Measurements from ENCODE around the gene PARD3. TPM values are rescaled to one million over a fixed set of nuclear protein-coding genes. Genes with fewer than 3 reads are reported as not detected.
A peak's percentile ranks its signal among the peaks of the same experiment; 100 is the strongest.

The PARD3 gene
- 10 to 100 TPM; 19.1 to 27.8 (median 22.0) TPM for total RNA-seq
- long read RNA-seq, partial matches to known transcripts, result 2 of 3 reads
- long read RNA-seq, other reads (novel, unspliced or antisense), result 1 of 3 reads

DNA sequence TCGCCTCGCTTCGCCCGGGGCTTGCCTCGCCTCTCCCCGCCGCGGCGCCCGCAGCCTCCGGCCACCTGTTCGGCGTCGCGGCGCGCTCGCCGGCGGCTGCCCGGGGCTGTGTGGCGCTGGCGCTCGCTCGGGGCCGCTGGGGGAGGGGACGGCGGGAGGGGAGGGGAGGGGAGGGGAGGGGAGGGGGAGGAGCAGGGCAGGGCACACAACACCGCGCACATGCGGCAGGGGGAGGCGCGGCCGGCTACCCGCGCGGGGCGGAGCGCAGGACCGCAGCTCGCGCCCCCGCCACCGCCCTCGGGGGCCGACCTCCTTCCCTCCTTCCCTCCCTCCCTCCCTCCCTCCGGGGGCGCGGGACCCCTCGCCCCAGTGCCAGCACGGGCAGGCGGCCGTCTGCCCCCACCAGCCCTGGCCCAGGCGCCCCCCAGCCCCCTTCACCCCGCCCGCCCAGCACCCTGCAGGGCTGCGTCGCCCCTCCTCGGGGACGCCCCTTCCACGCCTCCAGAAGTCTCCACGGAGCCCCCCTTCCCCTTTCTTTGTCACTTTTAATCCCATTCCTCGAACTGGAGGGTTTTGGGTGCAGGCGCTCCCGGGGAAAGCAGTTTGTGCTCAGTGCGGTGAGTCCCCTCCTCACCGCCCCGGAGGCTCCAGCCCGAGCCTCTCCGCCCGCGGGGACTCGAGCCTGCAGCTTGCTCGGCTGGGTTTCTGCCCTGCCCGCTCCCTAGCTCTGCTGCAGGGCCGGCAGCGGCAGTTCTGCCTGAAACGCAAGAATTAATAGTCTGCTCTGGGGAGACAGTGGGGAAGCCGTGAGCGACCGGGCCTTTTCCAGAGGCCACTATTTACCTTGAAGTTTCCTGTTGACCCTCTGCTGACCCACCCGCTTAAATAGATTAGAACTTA lies at the start of gene PARD3:
TSS of gene PARD3 (minus strand) at position 112 of the 900 bp plus-strand sequence. CDS start 301 bp downstream, outside the sequence.
- H3K27ac ChIP-seq, result peak within 1 kb of the TSS; percentile 69 to 87 (median 76)
- H3K27me3 ChIP-seq, result no peaks in the 10 kb centered on the region
- WGBS (ENCODE audit: insufficient coverage, low coverage, low lambda C conversion rate, missing lambda C conversion rate), result 0% methylated on average over 13 of the region's 82 CpGs
- no peaks in the 10 kb centered on the region for H3K9me3 ChIP-seq
- DNase-seq (peak; percentile 79 to 80 (median 80)), ATAC-seq (peak; percentile 74 to 86 (median 82))
- intact Hi-C loops (cut with DNase I), result loop anchor here (10.0 kb wide), 1 partner anchor 91 kb away; no protein-coding TSS in a partner anchor
- peaks cover 0 to 21% (median 4%) of the 10 kb centered on the region in 4 donors for H3K4me1 ChIP-seq
- no peaks in the 10 kb centered on the region for H3K36me3 ChIP-seq
- peak within 1 kb of the TSS; percentile 90 to 96 (median 95) for H3K4me3 ChIP-seq
- TF ChIP-seq, protein P1, sequence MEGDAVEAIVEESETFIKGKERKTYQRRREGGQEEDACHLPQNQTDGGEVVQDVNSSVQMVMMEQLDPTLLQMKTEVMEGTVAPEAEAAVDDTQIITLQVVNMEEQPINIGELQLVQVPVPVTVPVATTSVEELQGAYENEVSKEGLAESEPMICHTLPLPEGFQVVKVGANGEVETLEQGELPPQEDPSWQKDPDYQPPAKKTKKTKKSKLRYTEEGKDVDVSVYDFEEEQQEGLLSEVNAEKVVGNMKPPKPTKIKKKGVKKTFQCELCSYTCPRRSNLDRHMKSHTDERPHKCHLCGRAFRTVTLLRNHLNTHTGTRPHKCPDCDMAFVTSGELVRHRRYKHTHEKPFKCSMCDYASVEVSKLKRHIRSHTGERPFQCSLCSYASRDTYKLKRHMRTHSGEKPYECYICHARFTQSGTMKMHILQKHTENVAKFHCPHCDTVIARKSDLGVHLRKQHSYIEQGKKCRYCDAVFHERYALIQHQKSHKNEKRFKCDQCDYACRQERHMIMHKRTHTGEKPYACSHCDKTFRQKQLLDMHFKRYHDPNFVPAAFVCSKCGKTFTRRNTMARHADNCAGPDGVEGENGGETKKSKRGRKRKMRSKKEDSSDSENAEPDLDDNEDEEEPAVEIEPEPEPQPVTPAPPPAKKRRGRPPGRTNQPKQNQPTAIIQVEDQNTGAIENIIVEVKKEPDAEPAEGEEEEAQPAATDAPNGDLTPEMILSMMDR (IDR thresholded peaks at IDR 0.05), result no peak
- peak; percentile 15 for TF ChIP-seq POLR2A (IDR thresholded peaks at IDR 0.05)

DNA sequence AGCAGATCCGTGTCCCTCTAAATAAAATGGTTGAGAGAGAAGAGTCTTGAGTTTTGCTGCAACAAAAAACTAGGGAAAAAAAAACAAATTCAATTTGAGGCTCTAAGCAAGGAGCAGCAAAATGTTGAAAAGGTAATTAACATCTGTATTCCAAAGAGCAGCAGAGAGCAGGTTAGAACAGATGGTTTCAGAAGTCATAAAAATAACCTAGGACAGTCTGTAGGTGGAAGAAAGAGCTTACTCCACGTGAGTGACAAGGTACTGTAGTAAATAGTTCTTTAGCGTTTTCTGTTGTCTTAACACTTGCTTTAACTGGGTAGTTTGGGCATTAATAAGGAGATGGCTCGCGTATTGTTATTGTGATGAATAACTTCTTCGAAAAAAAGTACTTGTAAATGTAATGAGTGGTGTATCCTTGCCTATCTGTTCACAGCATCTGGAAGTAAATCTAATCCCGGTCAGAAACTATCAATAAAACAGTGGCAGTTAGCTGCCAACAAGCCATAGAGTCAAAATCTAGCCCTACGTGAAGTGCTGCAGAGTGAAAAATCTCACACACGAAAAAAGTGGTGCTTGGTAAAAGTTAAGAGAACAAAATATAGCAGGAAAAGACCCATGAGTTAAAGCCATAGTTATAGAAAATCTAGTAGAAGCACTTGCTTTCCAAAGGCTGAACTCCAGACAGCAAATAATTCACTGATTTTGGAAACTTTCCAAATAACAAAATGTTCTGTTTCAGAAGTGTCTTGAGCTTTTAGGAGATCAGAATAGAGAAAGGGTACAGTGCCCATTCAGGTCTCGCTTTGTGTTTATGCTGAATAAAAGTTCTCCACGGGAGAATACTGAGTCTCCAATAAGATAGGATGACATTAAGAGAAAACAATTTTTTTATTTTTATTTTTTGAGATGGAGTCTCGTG lies 49.3 kb upstream of the PARD3 start:
- DNase-seq, result no peak
- no peak for TF ChIP-seq POLR2A (IDR thresholded peaks at IDR 0.05)
- TF ChIP-seq, protein P1 (IDR thresholded peaks at IDR 0.05), result no peak
- Histone ChIP-seq H3K4me3 (no peak overlapping the region), H3K27ac (no peak overlapping the region), H3K4me1 (peaks cover 0 to 3% (median 0%) of the 10 kb centered on the region in 4 donors), H3K27me3 (no peaks in the 10 kb centered on the region), H3K36me3 (no peaks in the 10 kb centered on the region), H3K9me3 (no peaks in the 10 kb centered on the region)
- intact Hi-C loops (cut with DNase I), result no loop called here
- WGBS (ENCODE audit: insufficient coverage, low coverage, low lambda C conversion rate, missing lambda C conversion rate), result 52% methylated on average over 12 of the region's 12 CpGs
- no peak for ATAC-seq

DNA sequence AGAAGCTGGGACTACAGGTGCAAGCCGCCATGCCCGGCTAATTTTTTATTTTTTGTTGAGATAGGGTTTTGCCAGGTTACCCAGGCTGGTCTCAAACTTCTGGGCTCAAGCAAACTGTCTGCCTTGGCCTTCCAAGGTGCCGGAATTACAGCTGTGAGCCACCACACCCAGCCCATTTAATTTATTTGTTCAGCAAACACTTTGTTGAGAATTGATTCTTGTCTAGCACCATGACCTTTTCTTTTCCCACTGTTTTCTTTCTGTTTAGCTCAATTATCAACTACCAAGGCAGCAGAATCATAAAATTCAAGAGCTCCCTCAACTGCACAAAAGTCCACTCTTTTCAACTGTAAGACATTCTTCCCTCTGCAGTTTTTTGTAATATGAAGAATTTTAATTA lies 47.8 kb upstream of the PARD3 start:
- intact Hi-C loops (cut with DNase I), result no loop called here
- no peak for ATAC-seq
- H3K27me3 ChIP-seq, result no peaks in the 10 kb centered on the region
- H3K36me3 ChIP-seq, result no peaks in the 10 kb centered on the region
- no peak for DNase-seq
- no peak overlapping the region for H3K4me3 ChIP-seq
- H3K27ac ChIP-seq, result no peak overlapping the region
- no peak for TF ChIP-seq POLR2A (IDR thresholded peaks at IDR 0.05)
- TF ChIP-seq, protein P1 (IDR thresholded peaks at IDR 0.05), result no peak
- 60% methylated on average over 1 of the region's 3 CpGs for WGBS (ENCODE audit: insufficient coverage, low coverage, low lambda C conversion rate, missing lambda C conversion rate)
- peaks cover 0 to 3% (median 0%) of the 10 kb centered on the region in 4 donors for H3K4me1 ChIP-seq
- no peaks in the 10 kb centered on the region for H3K9me3 ChIP-seq

DNA sequence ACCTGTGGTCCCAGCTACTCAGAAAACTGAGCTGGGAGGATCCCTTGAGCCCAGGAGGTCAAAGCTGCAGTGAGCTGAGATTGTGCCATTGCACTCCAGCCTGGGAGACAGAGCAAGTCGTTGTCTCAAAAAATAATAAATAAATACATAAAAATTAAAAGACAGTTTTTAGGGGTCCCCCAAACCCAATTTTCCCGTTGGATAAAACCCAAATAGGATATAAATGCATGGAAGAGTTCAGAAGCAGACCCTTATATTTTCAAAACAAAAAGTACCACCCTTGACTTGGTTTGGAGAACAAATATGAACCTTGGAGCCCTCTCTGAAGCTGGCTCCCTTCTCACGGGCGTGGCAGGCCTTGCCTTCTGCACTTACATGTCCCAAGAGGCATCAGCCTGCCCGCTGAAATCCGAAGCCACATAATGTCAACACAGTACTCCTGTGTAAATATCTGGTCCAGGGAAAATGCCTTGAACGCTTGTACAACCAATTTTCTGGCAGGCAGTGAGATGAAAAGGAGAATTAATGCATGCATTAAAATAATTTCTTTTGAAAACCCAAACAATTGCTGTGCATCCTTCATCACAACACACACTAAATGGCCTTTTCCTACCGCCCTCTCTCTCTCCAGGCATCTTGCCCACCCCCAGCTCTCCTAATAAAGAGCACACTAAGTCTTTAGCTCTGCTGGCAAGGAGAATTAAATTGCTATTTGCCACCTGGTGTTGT lies 46.4 kb upstream of the PARD3 start:
- 49% methylated on average over 8 of the region's 8 CpGs for WGBS (ENCODE audit: insufficient coverage, low coverage, low lambda C conversion rate, missing lambda C conversion rate)
- H3K4me3 ChIP-seq, result no peak overlapping the region
- TF ChIP-seq, protein P1 (IDR thresholded peaks at IDR 0.05), result no peak
- peaks cover 0 to 3% (median 0%) of the 10 kb centered on the region in 4 donors for H3K4me1 ChIP-seq
- intact Hi-C loops (cut with DNase I), result no loop called here
- no peaks in the 10 kb centered on the region for H3K36me3 ChIP-seq
- no peaks in the 10 kb centered on the region for H3K9me3 ChIP-seq
- H3K27me3 ChIP-seq, result no peaks in the 10 kb centered on the region
- ATAC-seq, result no peak
- H3K27ac ChIP-seq, result no peak overlapping the region
- no peak for DNase-seq
